ENCODE results near the gene CLINT1. TPM values are rescaled to one million over a fixed set of nuclear protein-coding genes. Genes with fewer than 3 reads are reported as not detected.

The CLINT1 gene
- polyA plus RNA-seq (2011; rRNA removed) (185 and 240 TPM in 2 replicates), polyA plus RNA-seq (2017; fragmentation: RNase III; extraction: RNeasy Plus Mini Kit Qiagen cat#74134 plus additional on column Dnase treatment) (89.7 to 93.1 TPM (median 92.0 TPM) in 3 replicates), polyA minus RNA-seq (2011; rRNA and poly(A)+ RNA removed) (342 and 417 TPM in 2 replicates)
- polyA plus RNA-seq (2012; cell fraction: cytosol; rRNA removed) = 98.2 and 145 TPM in 2 replicates
- 117 and 204 TPM in 2 replicates for polyA plus RNA-seq (2012; cell fraction: nucleus; rRNA removed)

- TF ChIP-seq HOXB13 (CRISPR knock-in tag; IDR thresholded peaks at IDR 0.05; ENCODE audit: low read depth) = no peak
- peak; percentile 15 for TF ChIP-seq CHD2 (IDR thresholded peaks at IDR 0.05; ENCODE audit: low read length, partially characterized antibody)
- TF ChIP-seq FOXS1 (CRISPR knock-in tag; IDR thresholded peaks at IDR 0.05) = no peak
- TF ChIP-seq PHF8 (IDR thresholded peaks at IDR 0.05; ENCODE audit: borderline replicate concordance, low read depth) = peak; percentile 84
- TF ChIP-seq JUN (IDR thresholded peaks at IDR 0.05) = peak in 1 of 2 experiments; percentile 79; a peak in 4 of 5 replicates
- peak; percentile 83 for TF ChIP-seq MAX (IDR thresholded peaks at IDR 0.05)
- TF ChIP-seq E2F6 (IDR thresholded peaks at IDR 0.05; ENCODE audit: borderline replicate concordance, low read depth) = peak; percentile 50; the same call in 1 of the 2 replicates
- TF ChIP-seq USF2 (IDR thresholded peaks at IDR 0.05) = peak; percentile 43; the same call in 1 of the 2 replicates
- peak; percentile 69 for TF ChIP-seq POLR2A (IDR thresholded peaks at IDR 0.05; ENCODE audit: low read length)
- TF ChIP-seq ZFP36 (IDR thresholded peaks at IDR 0.05; ENCODE audit: borderline replicate concordance, partially characterized antibody) = no peak
- TF ChIP-seq FOSL2 (IDR thresholded peaks at IDR 0.05) = no peak
- no peak for TF ChIP-seq FOSL2 (CRISPR knock-in tag; IDR thresholded peaks at IDR 0.05)
- peak; percentile 34 for TF ChIP-seq MAFK (IDR thresholded peaks at IDR 0.05; ENCODE audit: partially characterized antibody)
- TF ChIP-seq HES2 (IDR thresholded peaks at IDR 0.05) = no peak
- TF ChIP-seq, protein P1, sequence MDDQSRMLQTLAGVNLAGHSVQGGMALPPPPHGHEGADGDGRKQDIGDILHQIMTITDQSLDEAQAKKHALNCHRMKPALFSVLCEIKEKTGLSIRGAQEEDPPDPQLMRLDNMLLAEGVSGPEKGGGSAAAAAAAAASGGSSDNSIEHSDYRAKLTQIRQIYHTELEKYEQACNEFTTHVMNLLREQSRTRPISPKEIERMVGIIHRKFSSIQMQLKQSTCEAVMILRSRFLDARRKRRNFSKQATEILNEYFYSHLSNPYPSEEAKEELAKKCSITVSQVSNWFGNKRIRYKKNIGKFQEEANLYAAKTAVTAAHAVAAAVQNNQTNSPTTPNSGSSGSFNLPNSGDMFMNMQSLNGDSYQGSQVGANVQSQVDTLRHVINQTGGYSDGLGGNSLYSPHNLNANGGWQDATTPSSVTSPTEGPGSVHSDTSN (IDR thresholded peaks at IDR 0.05) = no peak
- no peak for TF ChIP-seq HMGXB4 (CRISPR knock-in tag; IDR thresholded peaks at IDR 0.05; ENCODE audit: borderline replicate concordance)
- TF ChIP-seq RCOR1 (IDR thresholded peaks at IDR 0.05; ENCODE audit: low read depth, low read length) = no peak
- no peak for TF ChIP-seq RARB (CRISPR knock-in tag; IDR thresholded peaks at IDR 0.05)
- peak; percentile 63 for TF ChIP-seq MYC (IDR thresholded peaks at IDR 0.05; ENCODE audit: borderline replicate concordance, low read length)
- TF ChIP-seq HEYL (CRISPR knock-in tag; IDR thresholded peaks at IDR 0.05) = no peak
- TF ChIP-seq KDM5A (IDR thresholded peaks at IDR 0.05) = peak; percentile 46; the same call in 1 of the 2 replicates
- ChIA-PET CTCF (interaction anchor here (1.0 to 1.3 kb wide), 7 partner anchors 9 to 90 kb away, joined by 3 to 5 read pairs (median 3); no protein-coding TSS in a partner anchor), POLR2A (interaction anchor here (0.5 to 1.4 kb wide), 7 partner anchors 13 to 1241 kb away, joined by 3 to 13 read pairs (median 3); partner anchors contain the start of gene EBF1)
- Histone ChIP-seq H3K4me1 (peaks cover 29% of the 10 kb centered on the region; the same call in 2 of the 3 replicates), H3K27ac (peak within 1 kb of the TSS; percentile 96 to 97), H3K4me3 (peak within 1 kb of the TSS; percentile 70), H3K4me2 (peak within 1 kb of the TSS; percentile 86), H3K9me3 (no peaks in the 10 kb centered on the region)
- peak; percentile 96 to 97 for ATAC-seq
- 1% methylated on average over 39 of the region's 59 CpGs for WGBS (ENCODE audit: missing lambda C conversion rate)
- FAIRE-seq = no peak
- peak; percentile 89 to 91 for DNase-seq (ENCODE audit: low read depth in 1 of 2, low spot score in 1 of 2)
Observed at GRCh38 chr5:157858527-157859226, at the start of gene CLINT1. Gene CLINT1 (minus strand): TSS chr5:157859145. CDS start chr5:157858970, 175 bp downstream.
